ENCODE results near the gene CEP83.
"Not testable (repeated sequence)": the region's sequence is repeated elsewhere in the genome, so short reads cannot be mapped to it uniquely, and the experiment has no call there.

Gene CEP83

GRCh38 chr12:94434171-94434570 is 25.5 kb downstream of the CEP83 start:
- no peak for DNase-seq (ENCODE audit: low read depth in 2 of 2)

- no peak for DNase-seq (ENCODE audit: low read depth in 2 of 2)
Observed at GRCh38 chr12:94433744-94434143, 25.9 kb downstream of the CEP83 start.

GRCh38 chr12:94430304-94430703 is 29.4 kb downstream of the CEP83 start:
- DNase-seq (ENCODE audit: low read depth in 2 of 2) = no peak

GRCh38 chr12:94429633-94430032 is 30.0 kb downstream of the CEP83 start:
- DNase-seq (ENCODE audit: low read depth in 2 of 2) = no peak

GRCh38 chr12:94429191-94429590 is 30.5 kb downstream of the CEP83 start:
- no peak for DNase-seq (ENCODE audit: low read depth in 2 of 2)

GRCh38 chr12:94427501-94428381 is 31.9 kb downstream of the CEP83 start:
- DNase-seq (ENCODE audit: low read depth in 2 of 2) = no peak

GRCh38 chr12:94426049-94426448 is 33.6 kb downstream of the CEP83 start:
- no peak for DNase-seq (ENCODE audit: low read depth in 2 of 2)

- DNase-seq (ENCODE audit: low read depth in 2 of 2) = not testable (repeated sequence)
Observed at GRCh38 chr12:94424830-94425229, 34.8 kb downstream of the CEP83 start.

- DNase-seq (ENCODE audit: low read depth in 2 of 2) = no peak
Observed at GRCh38 chr12:94421868-94422740, 37.6 kb downstream of the CEP83 start.

- DNase-seq (ENCODE audit: low read depth in 2 of 2) = no peak
Observed at GRCh38 chr12:94418517-94418916, 41.1 kb downstream of the CEP83 start.

GRCh38 chr12:94416613-94417012 is 43.1 kb downstream of the CEP83 start:
- DNase-seq (ENCODE audit: low read depth in 2 of 2) = no peak

GRCh38 chr12:94415066-94415465 is 44.6 kb downstream of the CEP83 start:
- DNase-seq (ENCODE audit: low read depth in 2 of 2) = no peak

- no peak for DNase-seq (ENCODE audit: low read depth in 2 of 2)
Observed at GRCh38 chr12:94405413-94406116, 54.1 kb downstream of the CEP83 start.

- DNase-seq (ENCODE audit: low read depth in 2 of 2) = no peak
Observed at GRCh38 chr12:94404854-94405253, 54.8 kb downstream of the CEP83 start.

GRCh38 chr12:94401326-94401725 is 58.3 kb downstream of the CEP83 start:
- no peak for DNase-seq (ENCODE audit: low read depth in 2 of 2)

GRCh38 chr12:94398685-94399084 is 61.0 kb downstream of the CEP83 start:
- DNase-seq (ENCODE audit: low read depth in 2 of 2) = not testable (repeated sequence)

GRCh38 chr12:94397401-94397800 is 62.3 kb downstream of the CEP83 start:
- DNase-seq (ENCODE audit: low read depth in 2 of 2) = no peak

GRCh38 chr12:94396014-94396413 is 63.7 kb downstream of the CEP83 start:
- DNase-seq (ENCODE audit: low read depth in 2 of 2) = not testable (repeated sequence)

GRCh38 chr12:94390130-94390485 is 69.6 kb downstream of the CEP83 start:
- DNase-seq (ENCODE audit: low read depth in 2 of 2) = no peak

GRCh38 chr12:94389482-94390129 is 70.1 kb downstream of the CEP83 start:
- not testable (repeated sequence) for DNase-seq (ENCODE audit: low read depth in 2 of 2)

- DNase-seq (ENCODE audit: low read depth in 2 of 2) = no peak
Observed at GRCh38 chr12:94386422-94386821, 73.2 kb downstream of the CEP83 start.

GRCh38 chr12:94384030-94384429 is 75.6 kb downstream of the CEP83 start:
- DNase-seq (ENCODE audit: low read depth in 2 of 2) = no peak
